GM23338 (cell line): Measurements from ENCODE around the gene AKR1C2.
"Not testable (repeated sequence)": the region's sequence is repeated elsewhere in the genome, so short reads cannot be mapped to it uniquely, and the experiment has no call there.

ENCODE experiments used
- CREB1 ChIP-seq: fragments of 250-450 bp; sonication (Bioruptor Pico); IDR thresholded peaks from 2 replicates; pipeline ENCODE4 v1.5.0; 2020; ENCODE audit warnings: low read depth, mild to moderate bottlenecking, moderate library complexity
- EZH2 ChIP-seq: fragments of 200-600 bp; sonication (generic); IDR thresholded peaks from one replicate; pipeline ENCODE4 v1.8.0; 2017; ENCODE audit warnings: antibody characterized with exemption, mild to moderate bottlenecking, low read depth; ENCODE audit not compliant: unreplicated experiment
- EZH2phosphoT487 ChIP-seq: fragments of 200-600 bp; sonication (generic); IDR thresholded peaks from one replicate; pipeline ENCODE4 v1.8.1; 2018; ENCODE audit warnings: antibody characterized with exemption; ENCODE audit not compliant: unreplicated experiment
- JUNB ChIP-seq: IDR thresholded peaks from one replicate; pipeline ENCODE4 v1.6.1; 2016; ENCODE audit warnings: antibody characterized with exemption; ENCODE audit not compliant: unreplicated experiment
- POLR2AphosphoS5 ChIP-seq: IDR thresholded peaks from 2 replicates; pipeline ENCODE4 v1.6.1; 2016; ENCODE audit warnings: antibody characterized with exemption, low read depth
- STAT1 ChIP-seq: IDR thresholded peaks from one replicate; pipeline ENCODE4 v1.6.1; 2016; ENCODE audit warnings: antibody characterized with exemption; ENCODE audit not compliant: unreplicated experiment
- ZNF331 ChIP-seq: fragments of 250-450 bp; sonication (Bioruptor Pico); IDR thresholded peaks from 2 replicates; pipeline ENCODE4 v1.5.0; 2020; ENCODE audit warnings: low read depth, mild to moderate bottlenecking, moderate library complexity
- TF ChIP-seq, protein P1 (sequence below): IDR thresholded peaks from one replicate; pipeline ENCODE4 v1.6.1; 2018; ENCODE audit warnings: antibody characterized with exemption; ENCODE audit not compliant: unreplicated experiment
- TF ChIP-seq, protein P2 (sequence below), 2 experiments: fragments of 200-600 bp in 1 of 2; sonication (generic) in 1 of 2; conservative IDR thresholded peaks; 2 replicates each; pipeline versions ENCODE4 v1.5.1 to v1.6.1; 2016 to 2017; ENCODE audit warnings: antibody characterized with exemption in 2 of 2, low read depth in 2 of 2, mild to moderate bottlenecking in 2 of 2, moderate library complexity in 1 of 2
- TF ChIP-seq, protein P3 (sequence below): fragments of 250-450 bp; sonication (Bioruptor Pico); IDR thresholded peaks from 2 replicates; pipeline ENCODE4 v1.5.0; 2020; ENCODE audit warnings: mild to moderate bottlenecking, moderate library complexity
- TF ChIP-seq, protein P4 (sequence below): IDR thresholded peaks from 2 replicates; pipeline ENCODE4 v1.6.1; 2016; ENCODE audit warnings: antibody characterized with exemption

DNA sequence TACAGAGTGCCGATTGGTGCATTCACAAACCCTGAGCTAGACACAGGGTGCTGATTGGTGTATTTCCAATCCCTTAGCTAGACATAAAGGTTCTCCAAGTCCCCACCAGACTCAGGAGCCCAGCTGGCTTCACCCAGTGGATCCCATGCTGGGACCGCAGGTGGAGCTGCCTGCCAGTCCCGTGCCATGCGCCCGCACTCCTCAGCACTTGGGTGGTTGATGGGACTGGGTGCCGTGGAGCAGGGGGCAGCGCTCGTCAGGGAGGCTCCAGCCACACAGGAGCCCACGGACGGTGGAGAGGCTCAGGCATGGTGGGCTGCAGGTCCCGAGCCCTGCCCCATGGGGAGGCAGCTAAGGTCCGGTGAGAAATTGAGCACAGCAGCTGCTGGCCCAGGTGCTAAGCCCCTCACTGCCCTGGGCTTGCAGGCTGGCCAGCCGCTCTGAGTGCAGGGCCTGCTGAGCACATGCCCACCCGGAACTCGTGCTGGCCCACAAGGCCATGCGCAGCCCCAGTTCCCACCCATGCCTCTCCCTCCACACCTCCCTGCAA, 49.4 kb upstream of the AKR1C2 start:
- TF ChIP-seq, protein P1, sequence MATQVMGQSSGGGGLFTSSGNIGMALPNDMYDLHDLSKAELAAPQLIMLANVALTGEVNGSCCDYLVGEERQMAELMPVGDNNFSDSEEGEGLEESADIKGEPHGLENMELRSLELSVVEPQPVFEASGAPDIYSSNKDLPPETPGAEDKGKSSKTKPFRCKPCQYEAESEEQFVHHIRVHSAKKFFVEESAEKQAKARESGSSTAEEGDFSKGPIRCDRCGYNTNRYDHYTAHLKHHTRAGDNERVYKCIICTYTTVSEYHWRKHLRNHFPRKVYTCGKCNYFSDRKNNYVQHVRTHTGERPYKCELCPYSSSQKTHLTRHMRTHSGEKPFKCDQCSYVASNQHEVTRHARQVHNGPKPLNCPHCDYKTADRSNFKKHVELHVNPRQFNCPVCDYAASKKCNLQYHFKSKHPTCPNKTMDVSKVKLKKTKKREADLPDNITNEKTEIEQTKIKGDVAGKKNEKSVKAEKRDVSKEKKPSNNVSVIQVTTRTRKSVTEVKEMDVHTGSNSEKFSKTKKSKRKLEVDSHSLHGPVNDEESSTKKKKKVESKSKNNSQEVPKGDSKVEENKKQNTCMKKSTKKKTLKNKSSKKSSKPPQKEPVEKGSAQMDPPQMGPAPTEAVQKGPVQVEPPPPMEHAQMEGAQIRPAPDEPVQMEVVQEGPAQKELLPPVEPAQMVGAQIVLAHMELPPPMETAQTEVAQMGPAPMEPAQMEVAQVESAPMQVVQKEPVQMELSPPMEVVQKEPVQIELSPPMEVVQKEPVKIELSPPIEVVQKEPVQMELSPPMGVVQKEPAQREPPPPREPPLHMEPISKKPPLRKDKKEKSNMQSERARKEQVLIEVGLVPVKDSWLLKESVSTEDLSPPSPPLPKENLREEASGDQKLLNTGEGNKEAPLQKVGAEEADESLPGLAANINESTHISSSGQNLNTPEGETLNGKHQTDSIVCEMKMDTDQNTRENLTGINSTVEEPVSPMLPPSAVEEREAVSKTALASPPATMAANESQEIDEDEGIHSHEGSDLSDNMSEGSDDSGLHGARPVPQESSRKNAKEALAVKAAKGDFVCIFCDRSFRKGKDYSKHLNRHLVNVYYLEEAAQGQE = not testable (repeated sequence)
- TF ChIP-seq EZH2phosphoT487; STAT1; EZH2; POLR2AphosphoS5; CREB1 (CRISPR knock-in tag); JUNB; ZNF331 (CRISPR knock-in tag): not testable (repeated sequence)
- TF ChIP-seq, protein P2, sequence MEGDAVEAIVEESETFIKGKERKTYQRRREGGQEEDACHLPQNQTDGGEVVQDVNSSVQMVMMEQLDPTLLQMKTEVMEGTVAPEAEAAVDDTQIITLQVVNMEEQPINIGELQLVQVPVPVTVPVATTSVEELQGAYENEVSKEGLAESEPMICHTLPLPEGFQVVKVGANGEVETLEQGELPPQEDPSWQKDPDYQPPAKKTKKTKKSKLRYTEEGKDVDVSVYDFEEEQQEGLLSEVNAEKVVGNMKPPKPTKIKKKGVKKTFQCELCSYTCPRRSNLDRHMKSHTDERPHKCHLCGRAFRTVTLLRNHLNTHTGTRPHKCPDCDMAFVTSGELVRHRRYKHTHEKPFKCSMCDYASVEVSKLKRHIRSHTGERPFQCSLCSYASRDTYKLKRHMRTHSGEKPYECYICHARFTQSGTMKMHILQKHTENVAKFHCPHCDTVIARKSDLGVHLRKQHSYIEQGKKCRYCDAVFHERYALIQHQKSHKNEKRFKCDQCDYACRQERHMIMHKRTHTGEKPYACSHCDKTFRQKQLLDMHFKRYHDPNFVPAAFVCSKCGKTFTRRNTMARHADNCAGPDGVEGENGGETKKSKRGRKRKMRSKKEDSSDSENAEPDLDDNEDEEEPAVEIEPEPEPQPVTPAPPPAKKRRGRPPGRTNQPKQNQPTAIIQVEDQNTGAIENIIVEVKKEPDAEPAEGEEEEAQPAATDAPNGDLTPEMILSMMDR (conservative IDR thresholded peaks at IDR 0.05; ENCODE audit: low read depth in 2 of 2) = not testable (repeated sequence)
- TF ChIP-seq, protein P3, sequence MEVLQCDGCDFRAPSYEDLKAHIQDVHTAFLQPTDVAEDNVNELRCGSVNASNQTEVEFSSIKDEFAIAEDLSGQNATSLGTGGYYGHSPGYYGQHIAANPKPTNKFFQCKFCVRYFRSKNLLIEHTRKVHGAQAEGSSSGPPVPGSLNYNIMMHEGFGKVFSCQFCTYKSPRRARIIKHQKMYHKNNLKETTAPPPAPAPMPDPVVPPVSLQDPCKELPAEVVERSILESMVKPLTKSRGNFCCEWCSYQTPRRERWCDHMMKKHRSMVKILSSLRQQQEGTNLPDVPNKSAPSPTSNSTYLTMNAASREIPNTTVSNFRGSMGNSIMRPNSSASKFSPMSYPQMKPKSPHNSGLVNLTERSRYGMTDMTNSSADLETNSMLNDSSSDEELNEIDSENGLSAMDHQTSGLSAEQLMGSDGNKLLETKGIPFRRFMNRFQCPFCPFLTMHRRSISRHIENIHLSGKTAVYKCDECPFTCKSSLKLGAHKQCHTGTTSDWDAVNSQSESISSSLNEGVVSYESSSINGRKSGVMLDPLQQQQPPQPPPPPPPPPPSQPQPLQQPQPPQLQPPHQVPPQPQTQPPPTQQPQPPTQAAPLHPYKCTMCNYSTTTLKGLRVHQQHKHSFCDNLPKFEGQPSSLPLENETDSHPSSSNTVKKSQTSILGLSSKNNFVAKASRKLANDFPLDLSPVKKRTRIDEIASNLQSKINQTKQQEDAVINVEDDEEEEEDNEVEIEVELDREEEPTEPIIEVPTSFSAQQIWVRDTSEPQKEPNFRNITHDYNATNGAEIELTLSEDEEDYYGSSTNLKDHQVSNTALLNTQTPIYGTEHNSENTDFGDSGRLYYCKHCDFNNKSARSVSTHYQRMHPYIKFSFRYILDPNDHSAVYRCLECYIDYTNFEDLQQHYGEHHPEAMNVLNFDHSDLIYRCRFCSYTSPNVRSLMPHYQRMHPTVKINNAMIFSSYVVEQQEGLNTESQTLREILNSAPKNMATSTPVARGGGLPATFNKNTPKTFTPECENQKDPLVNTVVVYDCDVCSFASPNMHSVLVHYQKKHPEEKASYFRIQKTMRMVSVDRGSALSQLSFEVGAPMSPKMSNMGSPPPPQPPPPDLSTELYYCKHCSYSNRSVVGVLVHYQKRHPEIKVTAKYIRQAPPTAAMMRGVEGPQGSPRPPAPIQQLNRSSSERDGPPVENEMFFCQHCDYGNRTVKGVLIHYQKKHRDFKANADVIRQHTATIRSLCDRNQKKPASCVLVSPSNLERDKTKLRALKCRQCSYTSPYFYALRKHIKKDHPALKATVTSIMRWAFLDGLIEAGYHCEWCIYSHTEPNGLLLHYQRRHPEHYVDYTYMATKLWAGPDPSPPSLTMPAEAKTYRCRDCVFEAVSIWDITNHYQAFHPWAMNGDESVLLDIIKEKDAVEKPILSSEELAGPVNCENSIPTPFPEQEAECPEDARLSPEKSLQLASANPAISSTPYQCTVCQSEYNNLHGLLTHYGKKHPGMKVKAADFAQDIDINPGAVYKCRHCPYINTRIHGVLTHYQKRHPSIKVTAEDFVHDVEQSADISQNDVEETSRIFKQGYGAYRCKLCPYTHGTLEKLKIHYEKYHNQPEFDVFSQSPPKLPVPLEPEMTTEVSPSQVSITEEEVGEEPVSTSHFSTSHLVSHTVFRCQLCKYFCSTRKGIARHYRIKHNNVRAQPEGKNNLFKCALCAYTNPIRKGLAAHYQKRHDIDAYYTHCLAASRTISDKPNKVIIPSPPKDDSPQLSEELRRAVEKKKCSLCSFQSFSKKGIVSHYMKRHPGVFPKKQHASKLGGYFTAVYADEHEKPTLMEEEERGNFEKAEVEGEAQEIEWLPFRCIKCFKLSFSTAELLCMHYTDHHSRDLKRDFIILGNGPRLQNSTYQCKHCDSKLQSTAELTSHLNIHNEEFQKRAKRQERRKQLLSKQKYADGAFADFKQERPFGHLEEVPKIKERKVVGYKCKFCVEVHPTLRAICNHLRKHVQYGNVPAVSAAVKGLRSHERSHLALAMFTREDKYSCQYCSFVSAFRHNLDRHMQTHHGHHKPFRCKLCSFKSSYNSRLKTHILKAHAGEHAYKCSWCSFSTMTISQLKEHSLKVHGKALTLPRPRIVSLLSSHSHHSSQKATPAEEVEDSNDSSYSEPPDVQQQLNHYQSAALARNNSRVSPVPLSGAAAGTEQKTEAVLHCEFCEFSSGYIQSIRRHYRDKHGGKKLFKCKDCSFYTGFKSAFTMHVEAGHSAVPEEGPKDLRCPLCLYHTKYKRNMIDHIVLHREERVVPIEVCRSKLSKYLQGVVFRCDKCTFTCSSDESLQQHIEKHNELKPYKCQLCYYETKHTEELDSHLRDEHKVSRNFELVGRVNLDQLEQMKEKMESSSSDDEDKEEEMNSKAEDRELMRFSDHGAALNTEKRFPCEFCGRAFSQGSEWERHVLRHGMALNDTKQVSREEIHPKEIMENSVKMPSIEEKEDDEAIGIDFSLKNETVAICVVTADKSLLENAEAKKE (CRISPR knock-in tag) = not testable (repeated sequence)
- TF ChIP-seq, protein P4, sequence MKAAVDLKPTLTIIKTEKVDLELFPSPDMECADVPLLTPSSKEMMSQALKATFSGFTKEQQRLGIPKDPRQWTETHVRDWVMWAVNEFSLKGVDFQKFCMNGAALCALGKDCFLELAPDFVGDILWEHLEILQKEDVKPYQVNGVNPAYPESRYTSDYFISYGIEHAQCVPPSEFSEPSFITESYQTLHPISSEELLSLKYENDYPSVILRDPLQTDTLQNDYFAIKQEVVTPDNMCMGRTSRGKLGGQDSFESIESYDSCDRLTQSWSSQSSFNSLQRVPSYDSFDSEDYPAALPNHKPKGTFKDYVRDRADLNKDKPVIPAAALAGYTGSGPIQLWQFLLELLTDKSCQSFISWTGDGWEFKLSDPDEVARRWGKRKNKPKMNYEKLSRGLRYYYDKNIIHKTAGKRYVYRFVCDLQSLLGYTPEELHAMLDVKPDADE = not testable (repeated sequence)
